Effector CD4-positive, alpha-beta T cell (primary cell): ENCODE data around the gene BAIAP2L2.
"Not testable (repeated sequence)": the region's sequence is repeated elsewhere in the genome, so short reads cannot be mapped to it uniquely, and the experiment has no call there.

Experiments
- DNase-seq: peaks from one replicate; pipeline ENCODE4 v3.0.0-alpha.2; 2020
- total RNA-seq: gene quantifications from one replicate; lab custom pipeline; 2026; lab: John Stamatoyannopoulos, UW

The BAIAP2L2 gene
- 0.94 reads per million for total RNA-seq

GRCh38 chr22:38110008-38110862 is at the start of gene BAIAP2L2:
Gene BAIAP2L2, minus strand, starts transcription at chr22:38110684. Its CDS starts 159 bp downstream, at chr22:38110525.
- DNase-seq = no peak

DNA sequence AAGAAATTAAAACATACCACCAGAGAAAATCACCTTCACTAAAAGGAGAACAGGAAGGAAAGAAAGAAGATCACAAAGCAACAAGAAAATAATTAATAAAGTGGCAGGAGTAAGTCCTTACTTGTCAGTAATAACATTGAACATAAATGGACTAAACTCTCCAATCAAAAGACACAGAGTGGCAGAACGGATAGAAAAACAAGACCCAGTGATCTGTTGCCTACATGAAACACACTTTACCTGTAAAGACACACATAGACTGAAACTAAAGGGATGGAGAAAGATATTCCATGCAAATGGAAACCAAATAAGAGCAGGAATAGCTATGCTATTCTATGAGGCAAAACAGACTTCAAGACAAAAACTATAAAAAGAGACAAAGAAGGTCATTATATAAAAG is 45.2 kb upstream of the BAIAP2L2 start:
- no peak for DNase-seq

DNA sequence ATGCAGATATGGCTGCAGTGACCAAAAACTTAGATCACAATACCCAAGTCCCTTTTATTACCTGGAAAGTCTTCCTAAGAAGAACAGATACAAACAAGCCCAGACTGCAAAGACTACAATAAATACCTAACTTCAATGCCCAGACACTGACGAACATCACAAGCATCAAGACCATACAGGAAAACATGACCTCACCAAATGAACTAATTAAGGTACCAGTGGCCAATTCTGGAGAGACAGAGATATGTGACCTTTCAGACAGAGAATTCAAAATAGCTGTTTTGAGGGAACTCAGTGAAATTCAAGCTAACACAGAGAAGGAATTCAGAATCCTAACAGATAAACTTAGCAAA is 44.1 kb upstream of the BAIAP2L2 start:
- not testable (repeated sequence) for DNase-seq

DNA sequence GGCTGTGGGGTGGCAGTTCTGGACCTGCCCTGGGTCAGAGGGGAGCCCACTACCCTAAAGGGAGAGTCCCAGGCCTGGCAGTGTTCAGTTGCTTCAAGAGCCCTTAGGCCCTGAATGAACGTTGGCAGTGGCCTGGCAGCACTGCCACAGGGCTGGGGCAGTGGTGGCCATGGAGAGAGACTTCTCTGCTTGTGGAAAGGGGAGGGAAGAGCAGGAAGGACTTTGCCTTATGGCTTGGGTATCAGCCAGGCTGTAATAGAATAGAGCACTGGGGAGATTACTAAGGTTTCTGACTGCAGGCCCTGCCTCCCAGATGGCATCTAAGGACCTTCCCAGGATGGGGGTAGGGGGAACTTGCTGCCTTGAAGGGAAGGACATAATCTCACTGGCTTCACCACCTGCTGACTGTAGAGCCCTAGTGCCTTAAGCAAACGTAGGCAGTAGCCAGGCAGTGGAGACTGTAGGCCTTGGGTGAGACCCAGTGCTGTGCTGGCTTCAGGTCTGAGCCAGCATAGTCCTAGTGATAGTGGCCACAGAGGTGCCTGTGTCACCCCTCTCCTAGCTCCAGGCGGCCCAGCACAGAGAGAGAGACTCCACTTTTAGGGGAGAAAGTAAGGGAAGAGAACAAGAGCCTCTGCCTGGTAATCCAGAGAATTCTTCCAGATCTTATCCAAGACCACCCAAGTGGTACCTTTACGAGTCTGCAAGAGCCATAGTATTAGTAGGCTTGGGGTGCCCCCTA is 43.5 kb upstream of the BAIAP2L2 start:
- no peak for DNase-seq

GRCh38 chr22:38151126-38151500 is 40.6 kb upstream of the BAIAP2L2 start:
- DNase-seq = no peak

DNA sequence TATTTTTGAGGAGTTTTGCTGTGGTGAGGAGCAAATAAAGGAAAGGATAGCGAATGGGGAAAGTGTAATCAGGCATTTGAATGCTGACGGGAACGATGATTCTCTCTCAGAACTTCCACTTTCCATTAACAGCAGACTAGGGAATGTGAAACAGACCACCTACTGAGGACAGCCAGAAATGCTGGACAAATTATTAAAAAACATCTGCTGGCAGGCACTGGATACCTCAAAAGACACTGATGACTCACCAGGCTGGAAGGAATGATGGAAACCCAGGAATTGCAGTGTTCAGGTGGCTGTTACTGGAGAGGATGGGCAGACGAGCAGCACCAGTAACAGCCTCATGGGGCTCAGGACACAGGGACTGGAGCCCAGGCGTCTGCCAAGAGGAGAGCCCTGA is 37.8 kb upstream of the BAIAP2L2 start:
- DNase-seq = no peak

DNA sequence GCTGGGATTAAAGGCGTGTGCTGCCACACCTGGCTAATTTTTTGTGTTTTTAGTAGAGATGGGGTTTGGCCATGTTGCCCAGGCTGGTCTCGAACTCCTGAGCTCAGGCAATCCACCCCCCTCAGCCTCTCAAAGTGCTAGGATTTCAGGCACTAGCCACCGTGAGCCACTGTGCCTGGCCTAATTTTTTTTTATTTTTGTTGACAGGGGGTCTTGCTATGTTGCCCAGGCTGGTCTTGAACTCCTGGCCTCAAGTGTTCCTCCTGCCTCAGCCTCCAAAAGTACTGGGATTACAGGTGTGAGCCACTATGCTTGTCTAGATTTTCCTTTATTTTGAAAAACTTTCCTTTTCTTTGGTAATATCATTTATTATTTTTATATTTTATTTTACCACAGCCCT is 35.7 kb upstream of the BAIAP2L2 start:
- not testable (repeated sequence) for DNase-seq

DNA sequence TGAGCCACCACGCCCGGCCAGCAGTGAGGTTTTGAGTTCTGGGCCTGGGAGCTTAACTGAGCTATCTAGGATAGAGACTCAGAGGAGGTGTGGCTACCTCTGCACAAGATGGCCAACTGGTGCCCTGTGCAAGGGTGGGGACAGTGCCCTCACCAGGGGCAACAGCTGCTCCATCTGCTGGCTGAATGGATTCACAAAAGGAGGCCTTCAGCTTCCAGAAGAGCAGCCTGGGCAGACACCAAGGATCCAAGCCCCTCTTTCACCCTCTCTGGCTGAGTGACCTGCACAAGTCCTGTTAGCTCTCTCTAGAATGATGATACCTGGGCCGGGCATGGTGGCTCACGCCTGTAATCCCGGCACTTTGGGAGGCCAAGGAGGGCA is 33.5 kb upstream of the BAIAP2L2 start:
- no peak for DNase-seq

DNA sequence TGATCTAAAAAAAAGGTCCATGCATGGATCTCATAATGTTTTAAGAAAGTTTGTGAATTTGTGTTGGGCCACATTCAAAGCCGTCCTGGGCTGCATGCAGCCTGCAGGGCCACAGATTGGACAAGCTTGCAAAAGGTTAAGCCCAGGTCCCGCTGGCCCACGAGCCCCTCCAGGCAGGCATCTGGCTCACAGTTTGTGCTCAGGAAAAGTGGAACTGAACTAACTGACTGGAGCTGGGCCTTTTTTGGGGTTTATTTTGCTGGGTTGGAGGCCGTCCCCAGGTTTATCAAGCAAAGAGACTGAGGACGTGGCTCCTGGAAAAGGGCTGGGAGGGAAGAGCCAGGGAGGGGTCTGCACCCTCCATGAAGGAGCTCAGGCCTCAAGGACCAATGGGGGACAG is 32.1 kb upstream of the BAIAP2L2 start:
- DNase-seq = no peak

- no peak for DNase-seq
Measured at GRCh38 chr22:38141217-38141973, 30.9 kb upstream of the BAIAP2L2 start.

DNA sequence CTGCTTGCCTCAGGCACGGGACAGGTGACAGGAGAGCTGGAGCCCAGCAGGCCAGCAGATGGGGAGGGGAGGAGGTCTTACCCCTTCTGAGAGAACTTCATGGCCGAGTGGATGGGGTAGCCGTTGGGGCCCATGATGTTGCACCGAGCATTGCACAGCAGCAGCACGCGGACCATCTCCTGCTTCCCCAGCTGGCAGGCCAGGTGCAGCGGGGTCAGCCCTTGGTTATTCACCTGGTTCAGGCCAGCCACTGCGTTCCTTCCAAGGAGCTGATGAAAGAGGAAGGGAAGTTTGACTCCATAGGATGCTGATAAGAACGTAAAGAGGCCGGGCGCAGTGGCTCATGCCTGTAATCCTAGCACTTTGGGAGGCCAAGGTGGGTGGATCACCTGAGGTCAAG is 29.4 kb upstream of the BAIAP2L2 start:
- DNase-seq = no peak

- no peak for DNase-seq
Measured at GRCh38 chr22:38138961-38139360, 28.5 kb upstream of the BAIAP2L2 start.

DNA sequence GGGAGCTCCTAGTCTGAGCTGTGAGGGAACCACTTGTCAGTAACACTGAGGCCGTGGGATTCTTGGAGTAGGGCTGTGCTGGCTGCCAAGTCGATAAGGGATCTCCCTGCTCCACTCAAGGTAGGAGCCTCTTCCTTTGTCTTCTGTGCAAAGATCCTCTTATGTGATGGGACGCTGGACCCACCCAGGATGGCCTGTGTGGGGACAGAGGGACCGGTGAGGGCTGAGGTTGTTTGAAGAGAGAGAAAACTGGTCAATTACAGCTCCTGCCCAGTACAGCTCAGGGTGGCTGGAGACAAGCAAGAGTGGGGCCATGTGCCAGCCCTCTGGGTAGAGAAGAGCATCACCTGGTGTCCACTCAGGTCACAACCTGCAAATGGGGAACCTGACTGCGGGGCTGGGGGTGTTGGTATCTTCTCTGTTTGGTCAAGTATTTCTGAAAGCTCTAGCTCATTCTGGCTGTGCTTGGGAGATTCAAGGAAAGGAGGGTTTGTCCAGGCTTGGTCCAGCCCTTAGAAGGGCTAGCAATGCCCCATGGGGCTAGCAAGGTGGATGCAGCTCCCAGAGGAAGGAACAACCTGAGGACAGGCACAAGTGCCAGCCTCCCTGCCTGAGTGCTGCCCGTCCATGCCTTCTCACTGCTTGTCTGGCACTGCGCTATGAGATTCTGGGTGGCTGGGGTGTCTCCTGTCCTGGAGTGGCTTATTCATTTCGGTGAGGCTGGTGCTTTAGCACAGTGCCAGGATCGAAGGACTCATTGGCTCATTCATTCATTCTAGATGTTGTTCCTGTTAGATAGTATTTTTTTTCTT is 27.6 kb upstream of the BAIAP2L2 start:
- no peak for DNase-seq

DNA sequence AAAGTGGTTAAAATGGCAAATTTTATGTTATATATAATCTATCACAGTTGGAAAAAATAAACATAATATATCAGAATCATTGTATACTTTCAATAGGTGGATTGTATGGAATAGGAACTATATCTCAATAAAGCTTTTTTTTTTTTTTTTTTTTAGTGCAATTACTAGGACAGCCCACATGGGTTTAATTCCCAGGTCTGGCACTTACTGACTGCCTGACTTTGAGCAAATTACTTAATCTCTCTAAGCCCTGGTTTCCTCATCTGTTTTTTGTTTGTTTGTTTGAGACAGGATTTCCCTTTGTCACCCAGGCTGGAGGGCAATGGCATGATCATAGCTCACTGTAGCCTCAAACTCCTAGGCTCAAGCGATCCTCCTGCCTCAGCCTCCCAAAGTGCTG is 26.1 kb upstream of the BAIAP2L2 start:
- DNase-seq = no peak

- no peak for DNase-seq
Measured at GRCh38 chr22:38135133-38135706, 24.7 kb upstream of the BAIAP2L2 start.

DNA sequence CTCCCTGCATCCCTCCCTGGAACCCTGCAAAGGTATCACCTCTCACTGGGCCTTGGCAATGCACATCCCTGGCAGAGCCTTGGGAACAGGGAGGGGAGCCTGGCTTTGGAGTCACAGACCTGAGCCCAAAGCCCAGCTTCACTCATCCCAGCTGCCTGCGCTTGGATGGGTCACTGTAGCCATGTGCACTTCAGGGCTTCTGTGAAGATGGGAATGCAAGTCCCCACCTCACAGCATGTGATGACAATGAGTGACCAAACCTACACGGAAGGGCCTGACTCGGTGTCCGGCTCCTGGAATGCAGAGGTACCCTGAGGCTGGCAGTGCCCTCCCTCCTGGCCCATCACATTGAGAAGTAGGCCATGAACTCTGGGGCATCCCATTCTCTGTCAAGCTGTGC is 22.8 kb upstream of the BAIAP2L2 start:
- no peak for DNase-seq

DNA sequence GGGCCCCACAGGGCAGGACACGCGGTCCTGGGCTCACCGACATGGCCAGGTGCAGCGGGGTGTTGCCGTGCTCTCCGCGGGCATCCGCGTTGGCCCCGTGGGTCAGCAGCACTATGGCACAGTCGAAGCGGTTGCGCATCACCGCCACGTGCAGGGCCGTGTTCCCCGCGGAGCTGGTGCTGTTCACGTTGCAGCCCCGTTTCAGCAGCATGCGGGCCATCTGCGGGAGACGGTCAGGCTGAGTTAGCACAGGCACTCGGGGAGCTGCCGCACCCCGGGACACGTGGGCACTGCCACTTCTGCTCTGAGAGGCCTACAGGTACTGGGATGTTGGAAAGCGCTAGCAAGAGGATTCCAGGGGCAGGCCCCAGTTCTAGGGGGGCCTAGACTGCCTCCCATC is 22.3 kb upstream of the BAIAP2L2 start:
- no peak for DNase-seq

DNA sequence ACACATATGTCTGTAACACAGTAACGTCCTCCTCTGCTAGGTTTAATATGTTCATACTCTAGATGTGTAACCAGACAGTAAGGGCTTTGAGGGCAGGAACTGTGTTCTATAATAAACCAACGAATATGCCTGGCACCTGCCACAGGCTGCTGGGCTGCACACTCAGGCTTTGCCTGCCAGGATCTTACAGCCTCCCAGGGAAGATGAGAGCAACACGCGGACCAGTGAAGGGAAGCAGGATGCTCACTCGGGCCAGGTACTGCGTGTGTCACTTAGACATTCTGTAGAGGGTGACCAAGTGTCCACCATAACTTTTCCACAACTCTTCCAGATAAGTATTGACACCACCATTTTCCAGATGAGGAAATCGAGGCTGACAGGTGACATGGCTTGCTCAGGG is 21.7 kb upstream of the BAIAP2L2 start:
- no peak for DNase-seq

GRCh38 chr22:38131399-38131798 is 20.9 kb upstream of the BAIAP2L2 start:
- DNase-seq = no peak

DNA sequence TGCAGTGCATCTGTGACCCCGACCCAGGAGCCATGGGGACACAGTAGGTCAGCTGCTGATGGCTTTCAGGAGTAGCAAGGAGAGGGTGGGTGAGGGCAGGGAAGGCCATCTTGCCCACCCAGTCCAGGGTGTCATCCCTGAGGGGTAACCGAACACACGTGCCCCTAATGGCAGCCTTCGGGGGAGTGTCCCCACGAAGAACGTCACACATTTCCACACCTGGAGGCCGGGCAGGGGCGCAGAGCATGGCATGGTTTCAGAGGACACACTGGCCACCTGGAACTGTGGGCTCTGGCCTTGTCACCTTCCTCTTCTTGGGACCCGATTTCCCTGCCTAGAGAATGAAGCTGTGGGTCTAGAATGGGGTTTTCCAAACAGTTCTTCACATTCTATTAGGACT is 19.4 kb upstream of the BAIAP2L2 start:
- DNase-seq = no peak

- no peak for DNase-seq
Measured at GRCh38 chr22:38129021-38129420, 18.5 kb upstream of the BAIAP2L2 start.

DNA sequence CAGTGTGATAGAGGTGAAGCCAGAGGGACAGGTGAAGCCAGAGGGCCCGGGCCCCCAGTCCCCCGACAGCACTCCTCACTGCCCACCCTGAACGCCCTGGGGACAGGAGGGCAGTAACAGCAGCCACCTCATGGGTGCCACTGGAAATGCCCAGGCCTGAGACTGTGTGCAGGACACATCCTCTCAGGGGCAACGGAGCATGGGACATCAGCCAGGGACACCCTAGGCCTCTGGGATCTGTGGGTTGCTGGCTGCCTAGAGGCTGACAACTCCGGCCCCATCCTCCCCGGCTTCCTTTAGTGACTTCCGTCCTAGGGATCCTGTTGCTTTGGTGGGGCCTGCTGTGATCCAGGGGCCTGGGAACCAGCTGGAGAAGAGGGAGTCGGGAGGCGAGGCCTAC is 17.4 kb upstream of the BAIAP2L2 start:
- no peak for DNase-seq
